Right kidney (tissue), 1 donor: ENCODE data around the gene DGCR8.
"Not testable (repeated sequence)": the region's sequence is repeated elsewhere in the genome, so short reads cannot be mapped to it uniquely, and the experiment has no call there.

ENCODE experiments used
- DNase-seq: peaks from one replicate; pipeline ENCODE4 v3.0.0-alpha.2; 2016

Gene DGCR8

DNA sequence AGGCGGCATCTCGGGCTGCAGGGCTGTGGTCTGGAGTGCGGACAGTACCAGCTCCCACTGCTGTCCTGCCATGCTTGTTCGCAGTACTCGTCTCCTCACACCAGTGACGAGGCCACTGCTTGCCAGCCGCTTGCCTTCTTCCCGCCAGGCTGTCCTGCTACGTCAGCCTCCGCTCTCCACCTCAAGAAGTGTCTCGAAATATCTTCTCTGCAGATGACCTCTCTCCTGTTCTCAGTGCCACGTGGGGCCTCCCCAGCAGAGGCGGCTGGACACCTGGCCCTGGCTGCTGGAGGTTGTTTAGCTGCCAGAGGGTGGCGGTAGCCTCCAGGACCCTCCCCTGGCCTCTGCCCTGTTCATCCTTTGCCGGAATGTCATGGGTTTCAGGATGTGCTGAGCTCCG, 73.9 kb downstream of the DGCR8 start:
- no peak for DNase-seq

DNA sequence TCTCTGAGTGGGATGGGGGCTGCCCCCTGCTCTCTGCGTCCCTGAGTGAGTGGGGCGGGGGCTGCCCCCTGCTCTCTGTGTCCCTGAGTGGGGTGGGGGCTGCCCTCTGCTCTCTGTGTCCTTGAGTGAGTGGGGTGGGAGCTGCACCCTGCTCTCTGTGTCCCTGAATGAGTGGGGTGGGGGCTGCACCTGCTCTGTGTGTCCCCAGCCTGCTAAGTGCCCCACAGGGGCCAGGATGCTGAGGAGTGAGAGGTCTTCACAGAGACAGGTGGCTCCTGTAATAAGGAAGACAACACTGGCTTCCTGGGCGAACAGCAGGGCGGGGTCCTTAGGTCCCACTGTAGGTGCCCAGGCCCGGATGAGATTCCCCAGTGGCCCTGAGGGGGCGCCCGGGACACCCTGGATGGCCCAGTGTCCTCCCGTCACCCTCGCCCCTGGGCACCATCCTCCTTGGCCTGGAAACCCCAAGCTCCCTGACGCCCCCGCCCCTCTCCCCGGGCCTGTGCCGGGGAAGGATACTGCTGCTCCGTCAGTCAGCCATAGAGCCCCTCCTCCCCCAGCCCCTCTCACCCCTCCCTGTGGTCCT, 74.7 kb downstream of the DGCR8 start:
- no peak for DNase-seq

DNA sequence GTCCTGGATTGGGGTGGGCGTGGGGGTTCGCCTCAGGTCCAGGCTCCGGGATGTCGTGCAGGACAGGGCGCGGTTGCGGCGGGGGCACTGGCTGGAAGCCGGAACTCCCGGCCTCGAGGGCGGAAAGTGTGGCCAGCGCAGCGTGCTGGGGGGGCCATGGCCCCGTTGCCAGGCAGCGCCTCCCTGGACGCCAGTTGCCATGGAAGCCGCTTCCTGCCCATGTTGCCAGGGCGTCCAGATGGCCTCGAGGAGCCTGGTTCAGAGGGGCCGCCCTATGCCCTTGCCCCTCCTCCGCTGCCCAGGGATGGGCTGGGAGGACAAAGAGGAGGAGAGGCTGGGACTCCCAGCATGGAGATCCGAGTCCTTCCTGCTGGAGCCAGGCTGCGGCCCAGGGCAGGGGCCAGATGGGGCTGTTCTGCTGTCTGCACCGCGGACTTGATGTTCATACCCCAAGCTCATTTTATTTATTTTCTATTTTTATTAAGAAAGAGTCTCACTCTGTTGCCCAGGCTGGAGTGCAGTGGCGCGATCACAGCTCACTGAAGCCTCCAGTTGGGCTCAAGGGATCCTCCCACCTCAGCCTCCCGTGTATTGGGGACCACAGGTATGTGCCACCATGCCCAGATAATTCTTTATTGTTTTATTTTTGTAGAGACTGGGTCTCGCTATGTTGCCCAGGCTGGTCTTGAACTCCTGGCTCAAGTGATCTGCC, 75.4 kb downstream of the DGCR8 start:
- DNase-seq: no peak

DNA sequence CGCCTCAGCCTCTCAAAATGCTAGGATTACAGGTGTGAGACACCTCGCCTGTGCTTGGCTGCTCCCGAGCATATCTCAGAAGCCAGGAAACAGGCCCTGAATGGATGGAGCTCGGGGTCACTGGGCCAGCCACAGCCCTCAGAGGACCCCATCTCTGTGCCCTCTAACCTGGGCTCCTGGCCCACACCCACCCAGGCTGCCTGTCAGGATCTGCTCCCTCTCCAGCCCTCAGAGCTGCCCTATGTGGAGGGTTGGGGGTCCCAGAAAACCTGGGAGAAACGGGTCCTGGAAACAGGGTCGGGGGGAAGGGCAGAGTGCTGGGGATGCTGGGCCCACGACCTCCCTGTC, 76.0 kb downstream of the DGCR8 start:
- DNase-seq: no peak

DNA sequence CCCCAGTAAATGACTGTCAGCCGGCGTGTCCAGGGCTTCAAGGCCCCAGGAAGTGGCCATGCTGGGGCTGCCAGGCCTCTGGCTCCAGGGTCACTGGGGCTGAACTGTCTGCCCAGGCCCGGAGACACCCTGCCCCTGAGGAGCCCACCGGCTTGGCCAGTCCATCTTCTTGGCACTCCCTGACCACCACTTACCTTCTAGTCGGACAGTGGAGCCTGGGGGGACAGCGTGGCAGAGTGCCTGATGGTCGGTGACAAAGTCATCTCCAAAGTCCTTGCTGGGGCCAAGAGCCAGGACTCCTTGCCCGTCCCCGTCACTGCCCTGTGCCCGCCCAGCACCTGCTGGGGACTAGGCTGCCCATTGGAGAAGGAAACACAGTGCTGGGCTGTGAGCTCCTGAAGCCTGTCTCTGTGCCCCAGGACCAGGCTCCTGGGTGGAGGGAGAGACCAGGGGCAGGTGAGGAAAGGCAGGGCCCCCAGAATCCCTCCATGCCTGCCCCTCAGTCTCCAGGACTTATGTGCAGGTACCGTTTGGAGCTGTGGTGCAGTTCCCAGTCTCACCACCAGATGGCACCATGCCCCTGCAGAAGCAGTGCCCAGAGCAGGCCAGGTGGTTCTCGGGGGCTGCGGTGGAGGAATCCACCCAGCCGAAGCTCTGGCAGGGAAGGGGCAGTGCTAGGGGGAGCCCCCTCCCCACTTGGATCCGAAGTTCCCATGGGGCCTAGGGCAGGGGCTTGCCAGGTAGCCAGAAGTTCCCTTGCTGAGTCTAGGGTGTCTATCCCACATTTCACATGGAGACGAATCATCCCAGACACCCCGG, 76.8 kb downstream of the DGCR8 start:
- DNase-seq: peak; percentile 79

DNA sequence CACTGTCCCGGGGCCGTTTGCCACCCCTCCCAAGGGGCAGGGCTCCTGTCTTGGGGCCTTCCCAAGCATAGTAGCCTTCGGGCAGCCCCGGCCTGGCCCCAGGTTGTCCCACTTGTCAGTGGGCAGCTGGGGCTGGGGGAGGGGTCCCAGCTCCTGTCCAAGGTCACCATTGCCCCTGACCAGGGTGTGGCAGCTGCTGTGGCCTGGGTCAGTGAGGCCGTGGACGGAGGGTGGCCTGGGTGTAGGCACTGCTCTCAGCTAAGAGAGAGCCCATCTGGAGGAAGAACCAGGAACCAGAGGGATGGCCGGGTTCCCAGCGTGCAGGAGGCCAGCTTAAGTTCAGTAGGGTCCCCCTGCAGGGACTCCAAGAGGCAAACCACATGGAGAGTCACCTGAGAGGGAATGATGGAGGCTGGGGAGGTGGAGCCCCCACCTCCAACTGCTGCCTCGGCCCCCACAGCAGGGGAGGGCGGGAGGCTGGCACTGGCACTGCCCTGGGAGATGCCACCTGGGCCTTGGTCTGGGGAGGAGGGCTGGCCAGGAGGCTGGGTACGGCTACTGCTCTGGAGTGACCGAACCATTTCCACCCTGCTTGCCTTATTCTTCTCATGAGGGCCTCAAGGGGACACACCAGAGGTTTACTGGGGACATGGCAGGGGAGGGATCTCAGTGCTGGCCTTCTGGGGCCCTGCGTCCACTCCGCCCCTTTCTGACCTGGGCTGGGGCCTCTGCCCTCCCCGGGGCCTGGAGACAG, 77.6 kb downstream of the DGCR8 start:
- DNase-seq: no peak

DNA sequence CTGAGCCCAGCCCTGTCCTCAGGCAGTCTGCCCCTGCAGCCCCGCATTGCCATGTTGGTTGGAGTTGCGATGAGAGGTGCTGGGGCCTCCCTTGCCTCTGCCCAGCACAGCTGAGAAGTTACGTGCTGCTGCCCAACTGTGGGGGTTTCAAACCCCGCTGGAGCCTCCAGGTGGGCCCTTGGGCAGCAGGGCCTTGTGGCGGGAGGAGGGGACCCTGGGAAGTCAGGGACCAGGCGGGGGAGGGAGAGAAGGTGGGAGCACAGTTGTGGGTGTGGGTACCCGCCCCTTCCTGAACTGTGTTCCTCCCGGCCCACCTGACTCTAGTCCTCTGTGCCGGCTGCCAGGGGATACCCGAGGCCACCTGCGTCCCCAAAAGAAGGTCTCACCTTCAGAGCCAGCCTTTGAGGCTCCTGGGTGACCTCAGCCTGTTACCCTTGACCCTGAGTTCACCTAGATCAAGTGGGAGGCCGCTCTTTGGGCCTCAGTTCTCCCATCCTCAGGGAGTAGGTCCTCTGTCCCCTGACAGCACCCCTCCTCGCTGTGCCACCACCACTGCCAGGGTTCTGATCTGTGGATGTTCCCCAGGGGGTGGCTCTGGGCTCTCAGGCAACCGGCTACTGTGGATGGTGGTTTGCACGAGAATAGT, 78.5 kb downstream of the DGCR8 start:
- no peak for DNase-seq

DNA sequence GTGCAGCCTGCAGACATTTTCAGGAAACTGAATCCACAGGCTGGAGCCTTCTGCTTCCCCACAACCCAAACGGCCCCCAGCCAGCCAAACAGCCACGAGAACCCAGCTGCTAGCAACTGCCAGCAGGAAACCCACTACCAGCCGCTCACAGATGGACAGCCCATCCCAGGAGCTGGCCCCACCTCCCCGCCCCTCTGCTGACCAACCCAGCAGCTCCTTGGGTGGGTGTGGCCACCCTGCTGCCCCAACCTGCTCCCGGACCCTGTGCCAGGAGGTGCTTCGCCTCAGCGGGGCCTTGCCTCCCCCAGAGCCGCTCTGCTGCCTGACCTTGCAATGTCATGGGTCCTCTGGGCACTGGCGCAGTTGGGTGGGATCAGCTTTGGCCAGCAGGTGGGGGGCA, 79.0 kb downstream of the DGCR8 start:
- peak; percentile 59 for DNase-seq

DNA sequence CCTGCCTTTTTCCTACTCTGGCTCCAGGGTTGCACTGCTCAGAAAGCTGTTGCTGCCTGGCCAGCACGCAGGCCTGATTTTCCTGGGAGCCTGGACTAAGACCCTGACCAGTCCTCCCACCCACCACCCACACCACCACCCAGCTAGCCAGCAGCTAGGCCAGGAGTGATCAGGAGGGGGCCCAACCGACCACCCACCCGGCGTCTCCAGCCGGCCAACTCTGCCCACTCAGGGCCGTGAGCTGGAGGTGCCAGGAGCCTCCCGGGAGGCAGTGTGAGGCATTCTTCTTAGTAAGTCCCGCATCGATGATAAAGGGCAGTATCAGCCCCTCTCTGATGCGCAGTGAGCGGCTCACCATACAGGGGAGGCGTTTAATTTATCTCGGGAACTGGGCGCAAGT, 79.5 kb downstream of the DGCR8 start:
- DNase-seq: not testable (repeated sequence)

DNA sequence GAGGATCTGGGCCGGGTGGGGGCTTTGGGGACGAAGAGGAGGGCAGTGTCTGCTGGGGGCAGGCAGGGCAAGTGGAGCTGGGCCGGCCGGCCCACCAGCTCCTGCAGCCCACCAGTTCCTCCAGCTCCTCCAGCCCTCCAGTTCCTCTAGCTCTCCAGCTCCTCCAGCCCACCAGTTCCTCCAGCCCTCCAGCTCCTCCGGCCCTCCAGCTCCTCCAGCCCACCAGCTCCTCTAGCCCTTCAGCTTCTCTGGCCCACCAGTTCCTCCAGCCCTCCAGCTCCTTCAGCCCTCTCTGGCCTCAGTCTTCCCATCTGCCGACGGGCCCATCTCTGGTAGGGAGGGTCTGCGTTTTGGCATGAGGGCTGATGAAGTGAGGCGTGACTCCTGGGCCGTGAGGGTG, 80.0 kb downstream of the DGCR8 start:
- DNase-seq: no peak
